WERI-Rb-1 (cell line): ENCODE results near the gene WDR76.
A peak's percentile ranks its signal among the peaks of the same experiment; 100 is the strongest.
"Not testable (repeated sequence)": the region's sequence is repeated elsewhere in the genome, so short reads cannot be mapped to it uniquely, and the experiment has no call there.

Experiments used
- DNase-seq: peaks from one replicate; pipeline ENCODE4 v3.0.0-alpha.2; 2020
- H3K27ac ChIP-seq: fragments of 250-450 bp; sonication (Bioruptor Pico); 2 replicates; pipeline ENCODE4 v1.5.1; 2020; ENCODE audit warnings: mild to moderate bottlenecking, moderate library complexity
- H3K27me3 ChIP-seq: fragments of 250-450 bp; sonication (Bioruptor Pico); 2 replicates; pipeline ENCODE4 v1.5.1; 2021; ENCODE audit warnings: mild to moderate bottlenecking, low read depth, moderate library complexity; ENCODE audit not compliant: insufficient read depth, severe bottlenecking
- H3K36me3 ChIP-seq: fragments of 250-450 bp; sonication (Bioruptor Pico); 2 replicates; pipeline ENCODE4 v1.5.1; 2020; ENCODE audit warnings: mild to moderate bottlenecking, moderate library complexity
- H3K4me3 ChIP-seq: 2 replicates; pipeline ENCODE4 v1.5.1; 2011; ENCODE audit warnings: low read depth, mild to moderate bottlenecking, control low read depth, low read length
- H3K9me3 ChIP-seq: fragments of 250-450 bp; sonication (Bioruptor Pico); 2 replicates; pipeline ENCODE4 v1.5.1; 2021; ENCODE audit warnings: mild to moderate bottlenecking, moderate library complexity; ENCODE audit not compliant: severe bottlenecking
- CTCF ChIP-seq: IDR thresholded peaks from 2 replicates; pipeline ENCODE4 v1.5.1; 2011; ENCODE audit warnings: low read depth, mild to moderate bottlenecking, control low read depth, inconsistent platforms, low read length

The WDR76 gene

GRCh38 chr15:43796566-43796965 is 30.2 kb upstream of the WDR76 start:
- TF ChIP-seq CTCF = no peak
- H3K27ac ChIP-seq = peak overlapping the region; percentile 38
- no peaks in the 10 kb centered on the region for H3K9me3 ChIP-seq
- DNase-seq = no peak
- no peaks in the 10 kb centered on the region for H3K27me3 ChIP-seq
- no peak overlapping the region for H3K4me3 ChIP-seq
- peaks cover 69% of the 10 kb centered on the region for H3K36me3 ChIP-seq

- TF ChIP-seq CTCF = peak; percentile 27; the same call in 1 of the 2 replicates
- Histone ChIP-seq H3K36me3 (peaks cover 70% of the 10 kb centered on the region), H3K27me3 (no peaks in the 10 kb centered on the region), H3K27ac (peak overlapping the region; percentile 97), H3K9me3 (no peaks in the 10 kb centered on the region), H3K4me3 (peak overlapping the region; percentile 83)
- peak; percentile 67 for DNase-seq
Measured at GRCh38 chr15:43799209-43799944, 27.4 kb upstream of the WDR76 start.

GRCh38 chr15:43799945-43800285 is 26.9 kb upstream of the WDR76 start, which contains the start of gene SERINC4:
Gene SERINC4 (minus strand): TSS chr15:43800220. CDS start chr15:43799986, 234 bp downstream.
- peak; percentile 73 for DNase-seq
- peak within 1 kb of the TSS; percentile 83 for H3K4me3 ChIP-seq
- no peak for TF ChIP-seq CTCF
- H3K27ac ChIP-seq = peak within 1 kb of the TSS; percentile 97
- H3K36me3 ChIP-seq = peaks cover 70% of the 10 kb centered on the region
- H3K9me3 ChIP-seq = no peaks in the 10 kb centered on the region
- no peaks in the 10 kb centered on the region for H3K27me3 ChIP-seq

- H3K36me3 ChIP-seq = peaks cover 70% of the 10 kb centered on the region
- H3K9me3 ChIP-seq = no peaks in the 10 kb centered on the region
- H3K27me3 ChIP-seq = no peaks in the 10 kb centered on the region
Measured at GRCh38 chr15:43800286-43801141, 26.3 kb upstream of the WDR76 start, which contains the start of gene HYPK. Gene HYPK (plus strand): TSS chr15:43800599. CDS start chr15:43800623, 24 bp downstream.

GRCh38 chr15:43802676-43803075 is 24.1 kb upstream of the WDR76 start:
- DNase-seq, H3K27ac ChIP-seq, H3K4me3 ChIP-seq, H3K9me3 ChIP-seq, H3K27me3 ChIP-seq: not testable (repeated sequence)
- peaks cover 73% of the 10 kb centered on the region for H3K36me3 ChIP-seq

More at GRCh38 chr15:43800286-43801141, 26.3 kb upstream of the WDR76 start, which contains the start of gene HYPK:
- TF ChIP-seq CTCF = no peak
- Histone ChIP-seq H3K4me3 (peak within 1 kb of the TSS; percentile 83), H3K27ac (peak within 1 kb of the TSS; percentile 97)
- DNase-seq = peak; percentile 95

- no peaks in the 10 kb centered on the region for H3K9me3 ChIP-seq
- no peak overlapping the region for H3K27ac ChIP-seq
- no peak for DNase-seq
- H3K27me3 ChIP-seq = no peaks in the 10 kb centered on the region
- peaks cover 88% of the 10 kb centered on the region for H3K36me3 ChIP-seq
- H3K4me3 ChIP-seq = no peak overlapping the region
- TF ChIP-seq CTCF = no peak
Measured at GRCh38 chr15:43808435-43808950, 18.3 kb upstream of the WDR76 start.
